Stimulated activated CD4-positive, alpha-beta T cell treated with anti-CD3 and anti-CD28 coated beads, Interleukin-4, amount 100 ng/mL, for 4 hours (primary cell): ENCODE measurements around the gene GIMAP8.
"Not testable (repeated sequence)": the region's sequence is repeated elsewhere in the genome, so short reads cannot be mapped to it uniquely, and the experiment has no call there.

Experiments used
- DNase-seq, 2 experiments: peaks; one replicate each; pipeline ENCODE4 v3.0.0-alpha.2; 2020

GIMAP8 gene

GRCh38 chr7:150441524-150441923, 8.9 kb upstream of the GIMAP8 start:
- no peak for DNase-seq

DNA sequence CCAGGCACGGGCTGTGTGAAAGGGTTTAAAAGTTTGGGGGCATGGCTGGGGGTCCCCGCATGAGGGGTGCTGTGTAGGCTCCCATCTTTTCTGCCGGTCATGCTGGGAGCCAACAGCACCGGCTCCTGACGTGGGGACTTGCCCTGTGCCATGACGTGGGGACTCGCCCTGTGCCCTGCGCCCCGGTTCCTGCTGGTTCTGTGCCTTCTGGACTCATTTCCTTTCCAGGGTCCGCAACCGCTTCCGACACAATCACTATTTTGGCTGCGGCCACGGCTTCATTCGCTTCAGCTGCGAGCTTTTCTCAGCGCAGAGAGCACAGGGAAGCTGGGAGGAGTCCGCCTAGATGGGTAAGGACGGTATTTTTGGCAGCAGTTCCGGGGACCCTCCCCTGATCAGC, 7.6 kb upstream of the GIMAP8 start:
- no peak for DNase-seq

GRCh38 chr7:150443793-150444540, 6.5 kb upstream of the GIMAP8 start:
- no peak for DNase-seq

- DNase-seq: no peak
Measured at GRCh38 chr7:150444674-150445365, 5.6 kb upstream of the GIMAP8 start.

GRCh38 chr7:150446288-150446938, 4.0 kb upstream of the GIMAP8 start:
- DNase-seq: no peak

- no peak for DNase-seq
Measured at GRCh38 chr7:150447966-150448788, 2.3 kb upstream of the GIMAP8 start.

GRCh38 chr7:150448789-150449147, 1.7 kb upstream of the GIMAP8 start:
- DNase-seq: peak; percentile 79 to 86

- no peak for DNase-seq
Measured at GRCh38 chr7:150449206-150449952, 1.1 kb upstream of the GIMAP8 start.

- peak; percentile 52 to 75 for DNase-seq
Measured at GRCh38 chr7:150451097-150451793, 815 bp downstream of the GIMAP8 start.

GRCh38 chr7:150451833-150452461, 1.5 kb downstream of the GIMAP8 start:
- DNase-seq: peak; percentile 21 to 48

DNA sequence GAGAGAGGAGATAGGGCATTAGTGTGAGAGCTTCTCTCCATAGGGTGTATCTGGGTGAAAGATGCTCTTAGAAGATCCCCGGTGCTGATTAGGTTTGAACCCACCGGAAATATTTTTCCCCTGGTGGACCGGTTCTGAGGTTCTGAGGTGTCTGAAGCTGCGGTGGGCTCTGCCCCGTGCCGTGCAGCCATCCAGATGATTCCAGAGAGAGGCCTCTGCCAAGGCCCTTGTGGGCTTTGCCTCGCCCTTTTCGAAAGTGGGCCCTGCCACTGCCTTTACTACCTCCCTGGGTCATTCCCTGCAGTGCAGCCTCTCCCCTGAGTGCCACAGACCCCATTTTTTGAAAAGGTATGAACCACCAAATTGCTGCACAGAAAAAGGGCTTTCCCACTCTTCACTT, 2.8 kb downstream of the GIMAP8 start:
- no peak for DNase-seq

GRCh38 chr7:150453892-150454291, 3.5 kb downstream of the GIMAP8 start:
- no peak for DNase-seq

- DNase-seq: not testable (repeated sequence)
Measured at GRCh38 chr7:150457064-150457463, 6.6 kb downstream of the GIMAP8 start.

DNA sequence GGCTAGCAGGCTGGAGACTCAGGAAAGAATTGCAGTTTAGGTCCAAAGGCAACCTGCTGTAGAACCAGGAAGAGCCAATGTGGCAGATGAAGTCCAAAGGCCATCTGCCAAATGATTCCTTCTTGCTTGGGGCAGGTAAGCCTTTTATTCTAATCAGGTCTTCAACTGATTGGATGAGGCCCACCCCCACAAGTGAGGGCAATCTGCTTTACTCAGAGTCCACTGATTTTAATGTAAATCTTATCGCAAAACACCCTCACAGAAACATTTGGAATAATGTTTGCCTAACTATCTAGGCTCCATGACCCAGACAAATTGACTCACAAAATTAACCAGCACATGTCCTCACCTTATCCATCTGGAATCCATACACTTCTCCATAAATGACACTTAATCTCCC, 7.8 kb downstream of the GIMAP8 start:
- DNase-seq: no peak

- DNase-seq: no peak
Measured at GRCh38 chr7:150458756-150459155, 8.3 kb downstream of the GIMAP8 start.

DNA sequence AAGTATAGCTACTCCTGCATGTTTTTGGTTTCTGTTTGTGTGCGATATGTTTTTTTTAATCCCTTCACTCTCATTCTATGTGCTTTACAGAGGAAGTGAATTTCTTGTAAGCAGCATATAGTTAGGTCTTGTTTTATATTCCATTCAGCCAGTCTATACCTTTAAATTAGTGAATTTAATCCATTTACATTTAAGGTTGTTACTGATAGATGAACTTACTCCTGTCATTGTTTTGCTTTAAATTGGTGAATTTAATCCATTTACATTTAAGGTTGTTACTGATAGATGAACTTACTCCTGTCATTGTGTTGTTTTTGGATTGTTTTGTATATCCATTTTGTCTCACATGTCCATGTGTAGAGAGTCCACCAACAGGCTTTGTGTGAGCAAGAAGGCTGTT, 11.1 kb downstream of the GIMAP8 start:
- no peak for DNase-seq

DNA sequence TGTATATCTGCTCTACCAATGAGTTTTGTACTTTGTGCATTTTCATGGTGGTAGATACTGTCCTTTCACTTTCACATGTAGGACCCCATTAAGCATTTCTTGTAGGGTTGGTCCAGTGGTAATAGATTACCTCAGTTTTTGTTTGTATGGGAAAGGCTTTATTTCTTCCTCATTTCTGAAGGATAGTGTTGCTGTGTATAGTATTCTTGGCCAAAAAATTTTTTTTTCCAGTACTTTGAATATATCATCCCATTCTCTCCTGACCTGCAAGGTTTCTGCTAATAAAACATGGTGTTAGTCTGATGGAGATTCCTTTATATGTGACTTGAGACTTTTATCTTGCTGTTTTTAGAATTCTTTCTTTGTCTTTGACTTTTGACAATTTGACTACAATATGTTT, 12.0 kb downstream of the GIMAP8 start:
- no peak for DNase-seq

- no peak for DNase-seq
Measured at GRCh38 chr7:150463461-150463860, 13.0 kb downstream of the GIMAP8 start.

DNA sequence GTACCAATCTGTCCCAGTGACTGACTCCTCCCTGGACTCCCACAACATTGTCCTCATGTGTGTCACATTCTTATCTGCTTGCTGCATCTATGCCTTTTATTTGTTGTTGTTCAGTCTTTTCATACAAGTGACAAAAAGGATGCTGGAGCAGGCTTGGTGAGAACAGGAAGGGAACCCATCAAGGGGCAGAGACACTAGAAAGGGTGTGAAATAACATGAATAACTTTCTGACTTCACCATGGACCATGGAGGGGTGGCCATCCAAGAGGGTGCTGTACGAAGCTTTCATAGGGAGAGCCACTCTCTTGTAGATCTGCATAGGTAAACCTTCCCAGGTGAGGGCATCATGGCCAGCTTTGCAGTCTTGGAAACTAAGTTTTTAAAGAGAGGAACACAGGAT, 14.5 kb downstream of the GIMAP8 start:
- no peak for DNase-seq

- no peak for DNase-seq
Measured at GRCh38 chr7:150465414-150465813, 15.0 kb downstream of the GIMAP8 start.

DNA sequence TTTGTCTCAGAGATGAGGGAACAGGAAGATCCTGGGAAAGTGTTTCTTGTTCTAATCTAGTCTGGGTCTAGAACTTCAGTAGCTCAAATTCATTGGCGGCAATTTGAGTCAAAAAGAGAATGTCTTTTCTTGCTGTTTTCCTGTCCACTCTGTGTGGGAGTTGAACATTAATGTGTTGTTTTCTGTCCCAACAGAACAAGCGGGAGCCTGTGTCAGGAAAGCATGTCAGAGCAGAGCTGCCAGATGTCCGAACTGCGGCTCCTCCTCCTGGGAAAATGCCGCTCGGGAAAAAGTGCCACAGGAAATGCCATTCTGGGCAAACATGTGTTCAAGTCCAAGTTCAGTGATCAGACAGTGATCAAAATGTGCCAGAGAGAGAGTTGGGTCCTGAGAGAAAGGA, 16.0 kb downstream of the GIMAP8 start:
- no peak for DNase-seq
